ENCODE data around the gene AP1S1. TPM values are rescaled to one million over a fixed set of nuclear protein-coding genes. Genes with fewer than 3 reads are reported as not detected.

Gene AP1S1
- total and polyA plus RNA-seq, 12 donors = 7.8 to 33.1 (median 11.4) TPM

GRCh38 chr7:101121991-101122932, 32.0 kb upstream of the AP1S1 start:
- Histone ChIP-seq H3K36me3 (no peaks in the 10 kb centered on the region), H3K9me3 (no peaks in the 10 kb centered on the region), H3K27me3 (peaks cover 0 to 13% (median 0%) of the 10 kb centered on the region in 7 donors), H3K27ac (peak overlapping the region; percentile 73 to 91 (median 88)), H3K4me3 (peak overlapping the region in 9 of 10 donors; percentile 22 to 52 (median 45)), H3K4me1 (peaks cover 23 to 80% (median 55%) of the 10 kb centered on the region in 9 donors)
- TF ChIP-seq, protein P1, sequence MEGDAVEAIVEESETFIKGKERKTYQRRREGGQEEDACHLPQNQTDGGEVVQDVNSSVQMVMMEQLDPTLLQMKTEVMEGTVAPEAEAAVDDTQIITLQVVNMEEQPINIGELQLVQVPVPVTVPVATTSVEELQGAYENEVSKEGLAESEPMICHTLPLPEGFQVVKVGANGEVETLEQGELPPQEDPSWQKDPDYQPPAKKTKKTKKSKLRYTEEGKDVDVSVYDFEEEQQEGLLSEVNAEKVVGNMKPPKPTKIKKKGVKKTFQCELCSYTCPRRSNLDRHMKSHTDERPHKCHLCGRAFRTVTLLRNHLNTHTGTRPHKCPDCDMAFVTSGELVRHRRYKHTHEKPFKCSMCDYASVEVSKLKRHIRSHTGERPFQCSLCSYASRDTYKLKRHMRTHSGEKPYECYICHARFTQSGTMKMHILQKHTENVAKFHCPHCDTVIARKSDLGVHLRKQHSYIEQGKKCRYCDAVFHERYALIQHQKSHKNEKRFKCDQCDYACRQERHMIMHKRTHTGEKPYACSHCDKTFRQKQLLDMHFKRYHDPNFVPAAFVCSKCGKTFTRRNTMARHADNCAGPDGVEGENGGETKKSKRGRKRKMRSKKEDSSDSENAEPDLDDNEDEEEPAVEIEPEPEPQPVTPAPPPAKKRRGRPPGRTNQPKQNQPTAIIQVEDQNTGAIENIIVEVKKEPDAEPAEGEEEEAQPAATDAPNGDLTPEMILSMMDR (IDR thresholded peaks at IDR 0.05) = no peak
- ATAC-seq (peak; percentile 76 to 83 (median 80)), DNase-seq (peak; percentile 64 to 87)
- intact Hi-C loops (cut with DNase I) = no loop called here
- 14 to 19% methylated on average over 17 of the region's 17 CpGs for WGBS, 2 donors

- TF ChIP-seq, protein P1 (IDR thresholded peaks at IDR 0.05) = no peak
- H3K27ac ChIP-seq = peak overlapping the region in 9 of 10 donors; percentile 73 to 91 (median 88)
- H3K9me3 ChIP-seq = no peaks in the 10 kb centered on the region
- DNase-seq (no peak), ATAC-seq (no peak)
- peaks cover 23 to 80% (median 49%) of the 10 kb centered on the region in 9 donors for H3K4me1 ChIP-seq
- intact Hi-C loops (cut with DNase I) = no loop called here
- no peaks in the 10 kb centered on the region for H3K36me3 ChIP-seq
- peaks cover 0 to 18% (median 0%) of the 10 kb centered on the region in 7 donors for H3K27me3 ChIP-seq
- peak overlapping the region in 7 of 10 donors; percentile 22 to 52 (median 45) for H3K4me3 ChIP-seq
- WGBS, 2 donors = 91 to 92% methylated on average over 11 of the region's 11 CpGs
These were observed 31.2 kb upstream of the AP1S1 start for GRCh38 chr7:101122933-101123702.

DNA sequence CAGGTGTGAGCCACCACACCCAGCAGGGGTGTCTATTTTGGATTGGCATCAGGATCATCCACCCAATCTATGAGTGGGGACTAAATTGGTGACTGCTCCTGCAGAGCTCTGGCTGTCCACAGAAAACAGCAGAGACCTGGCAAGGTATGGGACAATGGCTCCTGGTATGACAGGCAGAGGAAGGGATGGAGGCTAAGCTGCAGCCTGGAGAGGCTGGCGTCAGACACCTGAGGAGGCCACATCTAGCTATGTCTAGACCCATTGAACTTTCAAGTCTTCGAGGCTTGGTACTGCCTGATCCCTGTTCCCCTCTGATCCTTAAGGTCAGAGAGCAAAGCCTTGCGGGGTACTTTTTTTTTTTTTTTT, 30.6 kb upstream of the AP1S1 start:
- intact Hi-C loops (cut with DNase I) = no loop called here
- Histone ChIP-seq H3K4me1 (peaks cover 23 to 78% (median 53%) of the 10 kb centered on the region in 9 donors), H3K36me3 (no peaks in the 10 kb centered on the region), H3K4me3 (no peak overlapping the region), H3K27ac (peak overlapping the region in 3 of 10 donors; percentile 4 to 86 (median 72)), H3K9me3 (no peaks in the 10 kb centered on the region), H3K27me3 (peaks cover 0 to 18% (median 0%) of the 10 kb centered on the region in 7 donors)
- TF ChIP-seq, protein P1 (IDR thresholded peaks at IDR 0.05) = no peak
- DNase-seq (no peak), ATAC-seq (no peak)
- WGBS, 2 donors = 84 to 89% methylated on average over 3 of the region's 3 CpGs
